Adipocyte (in vitro differentiated cells): Measurements from ENCODE around the gene PBX3.
A peak's percentile ranks its signal among the peaks of the same experiment; 100 is the strongest.

Source experiments
- DNase-seq: peaks from one replicate; pipeline ENCODE4 v3.0.0-alpha.2; 2015; ENCODE audit warnings: low read depth
- H3K27me3 ChIP-seq: replicated peaks from 2 replicates; pipeline ENCODE4 v1.7.0; 2013; ENCODE audit warnings: mild to moderate bottlenecking, low read length, moderate library complexity; ENCODE audit not compliant: control insufficient read depth, insufficient read depth
- H3K36me3 ChIP-seq: 2 replicates; pipeline ENCODE4 v1.7.0; 2013; ENCODE audit warnings: low read length, mild to moderate bottlenecking, moderate library complexity; ENCODE audit not compliant: control insufficient read depth, insufficient read depth, severe bottlenecking
- H3K4me1 ChIP-seq: 2 replicates; pipeline ENCODE4 v1.7.0; 2013; ENCODE audit warnings: mild to moderate bottlenecking, low read length, moderate library complexity; ENCODE audit not compliant: control insufficient read depth, insufficient read depth
- H3K4me3 ChIP-seq: 2 replicates; pipeline ENCODE4 v1.7.0; 2013; ENCODE audit warnings: mild to moderate bottlenecking, low read length, moderate library complexity
- H3K9ac ChIP-seq: 2 replicates; pipeline ENCODE4 v1.7.0; 2013; ENCODE audit warnings: mild to moderate bottlenecking, low read length, moderate library complexity
- H3K9me3 ChIP-seq: 2 replicates; pipeline ENCODE4 v1.7.0; 2013; ENCODE audit warnings: mild to moderate bottlenecking, low read length, moderate library complexity; ENCODE audit not compliant: control insufficient read depth

Gene PBX3

GRCh38 chr9:125829743-125830142 lies 82.6 kb downstream of the PBX3 start:
- no peaks in the 10 kb centered on the region for H3K36me3 ChIP-seq
- H3K27me3 ChIP-seq = no peaks in the 10 kb centered on the region
- H3K4me1 ChIP-seq = peaks cover 3% of the 10 kb centered on the region
- peak; percentile 42 for DNase-seq
- peak overlapping the region; percentile 66 for H3K9ac ChIP-seq
- peak overlapping the region; percentile 94 for H3K4me3 ChIP-seq
- no peaks in the 10 kb centered on the region for H3K9me3 ChIP-seq

GRCh38 chr9:125831054-125831453 lies 83.9 kb downstream of the PBX3 start:
- Histone ChIP-seq H3K4me1 (peaks cover 3% of the 10 kb centered on the region), H3K9me3 (no peaks in the 10 kb centered on the region), H3K4me3 (no peak overlapping the region), H3K9ac (no peak overlapping the region), H3K36me3 (no peaks in the 10 kb centered on the region), H3K27me3 (no peaks in the 10 kb centered on the region)
- no peak for DNase-seq

GRCh38 chr9:125831616-125832015 lies 84.4 kb downstream of the PBX3 start:
- H3K4me3 ChIP-seq = no peak overlapping the region
- no peaks in the 10 kb centered on the region for H3K27me3 ChIP-seq
- no peaks in the 10 kb centered on the region for H3K36me3 ChIP-seq
- DNase-seq = no peak
- H3K4me1 ChIP-seq = peaks cover 3% of the 10 kb centered on the region
- H3K9me3 ChIP-seq = no peaks in the 10 kb centered on the region
- H3K9ac ChIP-seq = no peak overlapping the region

DNA sequence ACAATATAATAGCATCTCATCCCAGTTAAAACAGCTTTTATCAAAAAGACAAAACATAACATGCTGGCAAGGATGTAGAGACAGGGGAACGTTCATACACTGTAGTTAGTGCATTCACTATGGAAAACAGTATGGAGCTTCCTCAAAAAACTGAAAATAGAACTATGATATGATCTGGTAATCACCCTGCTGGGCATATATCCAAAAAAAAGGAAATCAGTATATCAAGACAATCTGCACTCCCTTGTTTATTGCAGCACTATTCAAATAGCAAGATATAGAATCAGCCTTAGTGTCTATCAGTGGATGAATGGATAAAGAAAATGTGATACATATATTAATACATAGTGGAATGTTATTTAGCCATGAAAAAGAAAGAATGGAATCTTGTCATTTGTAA lies 88.5 kb downstream of the PBX3 start:
- H3K27me3 ChIP-seq = no peaks in the 10 kb centered on the region
- H3K9ac ChIP-seq = no peak overlapping the region
- no peaks in the 10 kb centered on the region for H3K36me3 ChIP-seq
- no peak for DNase-seq
- H3K4me1 ChIP-seq = no peaks in the 10 kb centered on the region
- H3K4me3 ChIP-seq = no peak overlapping the region
- H3K9me3 ChIP-seq = no peaks in the 10 kb centered on the region

- no peaks in the 10 kb centered on the region for H3K9me3 ChIP-seq
- no peaks in the 10 kb centered on the region for H3K36me3 ChIP-seq
- no peak overlapping the region for H3K9ac ChIP-seq
- H3K27me3 ChIP-seq = no peaks in the 10 kb centered on the region
- peaks cover 24% of the 10 kb centered on the region for H3K4me1 ChIP-seq
- no peak for DNase-seq
- no peak overlapping the region for H3K4me3 ChIP-seq
These were observed 92.1 kb downstream of the PBX3 start for GRCh38 chr9:125839317-125839716.

GRCh38 chr9:125841444-125841843 lies 94.3 kb downstream of the PBX3 start:
- Histone ChIP-seq H3K4me3 (no peak overlapping the region), H3K36me3 (no peaks in the 10 kb centered on the region), H3K9ac (no peak overlapping the region), H3K9me3 (no peaks in the 10 kb centered on the region), H3K27me3 (no peaks in the 10 kb centered on the region), H3K4me1 (peaks cover 24% of the 10 kb centered on the region)
- DNase-seq = no peak

GRCh38 chr9:125842242-125842641 lies 95.1 kb downstream of the PBX3 start:
- Histone ChIP-seq H3K4me3 (peak overlapping the region; percentile 53), H3K4me1 (peaks cover 24% of the 10 kb centered on the region), H3K36me3 (no peaks in the 10 kb centered on the region), H3K27me3 (no peaks in the 10 kb centered on the region), H3K9ac (peak overlapping the region; percentile 47), H3K9me3 (no peaks in the 10 kb centered on the region)
- DNase-seq = no peak

DNA sequence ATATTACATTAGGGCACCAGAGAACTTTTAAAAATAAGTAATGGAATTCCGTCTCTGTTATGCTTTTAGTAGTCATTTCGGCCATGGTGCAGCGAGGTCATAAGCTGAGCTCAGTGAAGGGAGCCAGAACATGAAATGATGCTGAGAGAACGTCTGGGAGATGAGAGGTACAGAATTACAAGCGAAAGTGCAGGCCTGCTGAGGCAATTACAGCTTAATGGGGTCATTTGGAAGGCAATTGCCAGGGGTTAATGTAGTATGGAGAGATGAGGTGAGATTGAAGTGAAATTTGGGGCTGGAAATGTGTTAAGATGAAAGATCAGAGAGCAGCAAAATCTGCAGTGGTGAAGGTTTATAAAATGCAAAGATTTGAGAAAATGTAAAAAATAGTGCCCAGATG lies 96.5 kb downstream of the PBX3 start:
- H3K9ac ChIP-seq = peak overlapping the region; percentile 47
- H3K9me3 ChIP-seq = no peaks in the 10 kb centered on the region
- DNase-seq = no peak
- H3K4me1 ChIP-seq = peaks cover 24% of the 10 kb centered on the region
- H3K4me3 ChIP-seq = peak overlapping the region; percentile 57
- H3K27me3 ChIP-seq = no peaks in the 10 kb centered on the region
- H3K36me3 ChIP-seq = no peaks in the 10 kb centered on the region

GRCh38 chr9:125844611-125845010 lies 97.4 kb downstream of the PBX3 start:
- Histone ChIP-seq H3K36me3 (no peaks in the 10 kb centered on the region), H3K9ac (no peak overlapping the region), H3K27me3 (no peaks in the 10 kb centered on the region), H3K9me3 (no peaks in the 10 kb centered on the region), H3K4me1 (peaks cover 24% of the 10 kb centered on the region), H3K4me3 (no peak overlapping the region)
- DNase-seq = no peak

GRCh38 chr9:125845271-125845808 lies 98.2 kb downstream of the PBX3 start:
- H3K36me3 ChIP-seq = no peaks in the 10 kb centered on the region
- H3K9ac ChIP-seq = no peak overlapping the region
- H3K4me3 ChIP-seq = no peak overlapping the region
- H3K27me3 ChIP-seq = no peaks in the 10 kb centered on the region
- peaks cover 24% of the 10 kb centered on the region for H3K4me1 ChIP-seq
- DNase-seq = no peak
- H3K9me3 ChIP-seq = no peaks in the 10 kb centered on the region

DNA sequence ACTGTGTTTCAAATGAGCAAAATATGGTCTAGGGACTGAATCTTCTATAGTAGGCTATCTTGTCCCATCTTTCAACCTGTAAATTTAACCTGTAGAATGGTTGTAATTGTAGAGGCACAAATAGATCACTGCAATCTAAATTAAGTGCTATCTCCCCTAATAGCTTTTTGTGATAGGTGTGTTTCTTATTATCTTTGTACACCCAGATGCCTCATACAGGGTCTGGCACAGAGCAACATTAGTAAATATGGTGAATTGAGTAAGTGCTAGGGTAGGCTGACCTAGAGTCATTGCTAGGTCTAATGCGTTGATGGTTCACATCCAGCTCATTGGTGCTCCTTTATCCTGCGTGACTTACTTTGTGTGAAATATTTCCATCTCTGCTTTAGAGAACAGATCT lies 100.6 kb downstream of the PBX3 start:
- Histone ChIP-seq H3K36me3 (no peaks in the 10 kb centered on the region), H3K9me3 (no peaks in the 10 kb centered on the region), H3K9ac (no peak overlapping the region), H3K4me3 (no peak overlapping the region), H3K27me3 (no peaks in the 10 kb centered on the region), H3K4me1 (peaks cover 28% of the 10 kb centered on the region)
- DNase-seq = no peak

DNA sequence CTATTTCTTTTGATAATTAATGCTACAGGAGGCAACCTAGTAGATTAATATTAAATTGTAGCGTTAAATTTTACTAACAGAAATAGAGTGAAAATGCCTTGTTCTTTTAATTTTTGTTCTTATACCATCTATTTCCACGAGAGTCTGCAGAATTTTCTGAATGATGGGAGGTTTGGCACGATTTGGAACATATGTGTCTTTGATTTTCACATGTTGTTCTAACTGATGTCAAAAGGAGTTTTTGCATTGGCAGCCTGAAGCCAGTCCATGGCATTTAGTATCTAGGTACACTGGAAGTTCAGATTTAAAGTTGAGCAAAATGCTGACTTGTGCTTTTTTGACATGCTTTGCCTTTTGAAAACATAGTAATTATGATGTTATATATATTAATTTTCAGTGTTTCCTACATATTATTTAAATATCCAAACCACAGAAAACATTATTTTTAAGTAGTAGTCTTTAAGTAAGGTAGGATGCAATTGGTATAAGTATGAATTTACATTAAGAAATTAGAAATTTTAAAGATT lies 103.0 kb downstream of the PBX3 start:
- no peak overlapping the region for H3K9ac ChIP-seq
- H3K27me3 ChIP-seq = no peaks in the 10 kb centered on the region
- H3K36me3 ChIP-seq = no peaks in the 10 kb centered on the region
- H3K9me3 ChIP-seq = no peaks in the 10 kb centered on the region
- H3K4me3 ChIP-seq = no peak overlapping the region
- DNase-seq = no peak
- H3K4me1 ChIP-seq = peaks cover 27% of the 10 kb centered on the region
